Astrocyte (in vitro differentiated cells and primary cell): Measurements from ENCODE around the gene TIMM10B. TPM values are rescaled to one million over a fixed set of nuclear protein-coding genes. Genes with fewer than 3 reads are reported as not detected.

Source experiments
- DNase-seq: peaks from one replicate; pipeline ENCODE4 v3.0.0-alpha.2; 2010; ENCODE audit warnings: low read depth
- FAIRE-seq: peaks from 2 replicates; lab custom pipeline; 2011; peaks lifted over from hg19 to GRCh38; lab: Jason Lieb, UNC
- H2AFZ ChIP-seq: 2 replicates; pipeline ENCODE4 v1.6.0; 2012; ENCODE audit warnings: low read depth, low read length, inconsistent platforms
- H3K27ac ChIP-seq: 2 replicates; pipeline ENCODE4 v1.5.1; 2011; ENCODE audit warnings: low read depth, low read length, inconsistent platforms
- H3K27me3 ChIP-seq: 2 replicates; pipeline ENCODE4 v1.6.0; 2011; ENCODE audit warnings: low read length, inconsistent platforms; ENCODE audit not compliant: insufficient read depth
- H3K36me3 ChIP-seq: 2 replicates; pipeline ENCODE4 v1.5.1; 2011; ENCODE audit warnings: low read length, inconsistent platforms; ENCODE audit not compliant: insufficient read depth
- H3K4me1 ChIP-seq: 2 replicates; pipeline ENCODE4 v1.5.1; 2011; ENCODE audit warnings: low read length, inconsistent platforms; ENCODE audit not compliant: insufficient read depth
- H3K4me2 ChIP-seq: 2 replicates; pipeline ENCODE4 v1.6.0; 2012; ENCODE audit warnings: low read length, inconsistent platforms
- H3K4me3 ChIP-seq: 2 replicates; pipeline ENCODE4 v1.5.1; 2011; ENCODE audit warnings: low read depth, mild to moderate bottlenecking, low read length, inconsistent platforms; ENCODE audit not compliant: insufficient read depth
- H3K79me2 ChIP-seq: 2 replicates; pipeline ENCODE4 v1.6.0; 2012; ENCODE audit warnings: mild to moderate bottlenecking, low read length, inconsistent platforms; ENCODE audit not compliant: insufficient read depth
- H3K9ac ChIP-seq: 2 replicates; pipeline ENCODE4 v1.6.0; 2012; ENCODE audit warnings: mild to moderate bottlenecking, low read length, inconsistent platforms
- H3K9me3 ChIP-seq: 2 replicates; pipeline ENCODE4 v1.5.1; 2012; ENCODE audit warnings: low read depth, mild to moderate bottlenecking, low read length, inconsistent platforms; ENCODE audit not compliant: insufficient read depth
- H4K20me1 ChIP-seq: 2 replicates; pipeline ENCODE4 v1.6.0; 2012; ENCODE audit warnings: low read length, inconsistent platforms; ENCODE audit not compliant: insufficient read depth
- H3K27ac Mint-ChIP-seq: one replicate; pipeline ENCODE4 v1.8.0; 2021; ENCODE audit warnings: mild to moderate bottlenecking, mixed read lengths; ENCODE audit not compliant: unreplicated experiment
- H3K27me3 Mint-ChIP-seq: one replicate; pipeline ENCODE4 v1.8.0; 2021; ENCODE audit warnings: low read depth, mixed read lengths; ENCODE audit not compliant: unreplicated experiment
- H3K36me3 Mint-ChIP-seq: one replicate; pipeline ENCODE4 v1.8.0; 2021; ENCODE audit warnings: low read depth, mixed read lengths; ENCODE audit not compliant: unreplicated experiment
- H3K4me1 Mint-ChIP-seq: one replicate; pipeline ENCODE4 v1.8.0; 2021; ENCODE audit warnings: low read depth, mixed read lengths; ENCODE audit not compliant: unreplicated experiment
- H3K4me3 Mint-ChIP-seq: one replicate; pipeline ENCODE4 v1.8.0; 2021; ENCODE audit warnings: mild to moderate bottlenecking, moderate library complexity, mixed read lengths; ENCODE audit not compliant: unreplicated experiment
- H3K9me3 Mint-ChIP-seq: one replicate; pipeline ENCODE4 v1.8.0; 2021; ENCODE audit warnings: mild to moderate bottlenecking, mixed read lengths; ENCODE audit not compliant: unreplicated experiment
- EZH2 ChIP-seq: IDR thresholded peaks from 2 replicates; pipeline ENCODE4 v1.6.1; 2012; ENCODE audit warnings: mild to moderate bottlenecking, low read length, inconsistent platforms; ENCODE audit not compliant: insufficient read depth
- total RNA-seq: library from RNA; stranded (reverse); gene quantifications from 2 replicates; pipeline ENCODE4 v1.2.1, GENCODE V29; 2021
- TF ChIP-seq, protein P1 (sequence below): IDR thresholded peaks from 2 replicates; pipeline ENCODE4 v1.5.1; 2011; ENCODE audit warnings: low read depth, mild to moderate bottlenecking, inconsistent platforms, low read length, moderate library complexity; ENCODE audit not compliant: insufficient read depth

TIMM10B gene
- total RNA-seq, 1 donor from 2014 or later, result 35.2 TPM

DNA sequence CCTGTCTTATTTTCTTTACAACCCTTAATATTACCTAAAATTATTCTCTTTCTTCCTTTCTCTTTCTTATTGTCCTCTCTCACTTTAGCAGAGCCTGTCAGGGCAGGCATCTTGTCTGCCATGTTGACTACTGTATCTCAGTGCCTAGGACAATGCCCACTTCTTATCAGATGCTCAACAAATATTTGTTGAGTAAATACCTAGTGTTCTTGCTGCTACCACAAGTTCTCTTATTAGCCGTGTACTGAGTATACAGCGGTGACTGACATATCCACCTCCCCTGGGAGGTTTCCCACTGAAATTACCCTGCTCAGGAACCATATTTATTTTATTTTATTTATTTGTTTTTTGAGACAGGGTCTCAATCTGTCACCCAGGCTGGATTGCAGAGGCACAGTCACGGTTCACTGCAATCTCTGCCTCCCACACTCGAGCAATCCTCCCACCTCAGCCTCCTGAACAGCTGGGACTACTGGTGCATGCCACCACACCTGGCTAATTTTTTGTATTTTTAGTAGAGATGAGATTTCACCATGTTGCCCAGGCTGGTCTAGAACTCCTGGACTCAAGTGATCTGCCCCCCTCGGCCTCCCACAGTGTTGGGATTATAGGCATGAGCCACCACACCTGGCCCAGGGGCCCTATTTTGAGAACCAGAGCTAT, 47.2 kb upstream of the TIMM10B start:
- no peaks in the 10 kb centered on the region for H3K79me2 ChIP-seq
- no peak overlapping the region for H3K27ac ChIP-seq
- no peak overlapping the region for H3K27ac Mint-ChIP-seq
- H3K4me2 ChIP-seq, result no peak overlapping the region
- H3K9me3 ChIP-seq, result no peaks in the 10 kb centered on the region
- H3K4me3 Mint-ChIP-seq, result no peak overlapping the region
- no peaks in the 10 kb centered on the region for H3K4me1 ChIP-seq
- H3K9ac ChIP-seq, result no peak overlapping the region
- peaks cover 4% of the 10 kb centered on the region for H3K4me1 Mint-ChIP-seq
- no peaks in the 10 kb centered on the region for H3K36me3 ChIP-seq
- peaks cover 2% of the 10 kb centered on the region for H3K36me3 Mint-ChIP-seq
- no peaks in the 10 kb centered on the region for H3K9me3 Mint-ChIP-seq
- no peak for FAIRE-seq
- TF ChIP-seq, protein P1, sequence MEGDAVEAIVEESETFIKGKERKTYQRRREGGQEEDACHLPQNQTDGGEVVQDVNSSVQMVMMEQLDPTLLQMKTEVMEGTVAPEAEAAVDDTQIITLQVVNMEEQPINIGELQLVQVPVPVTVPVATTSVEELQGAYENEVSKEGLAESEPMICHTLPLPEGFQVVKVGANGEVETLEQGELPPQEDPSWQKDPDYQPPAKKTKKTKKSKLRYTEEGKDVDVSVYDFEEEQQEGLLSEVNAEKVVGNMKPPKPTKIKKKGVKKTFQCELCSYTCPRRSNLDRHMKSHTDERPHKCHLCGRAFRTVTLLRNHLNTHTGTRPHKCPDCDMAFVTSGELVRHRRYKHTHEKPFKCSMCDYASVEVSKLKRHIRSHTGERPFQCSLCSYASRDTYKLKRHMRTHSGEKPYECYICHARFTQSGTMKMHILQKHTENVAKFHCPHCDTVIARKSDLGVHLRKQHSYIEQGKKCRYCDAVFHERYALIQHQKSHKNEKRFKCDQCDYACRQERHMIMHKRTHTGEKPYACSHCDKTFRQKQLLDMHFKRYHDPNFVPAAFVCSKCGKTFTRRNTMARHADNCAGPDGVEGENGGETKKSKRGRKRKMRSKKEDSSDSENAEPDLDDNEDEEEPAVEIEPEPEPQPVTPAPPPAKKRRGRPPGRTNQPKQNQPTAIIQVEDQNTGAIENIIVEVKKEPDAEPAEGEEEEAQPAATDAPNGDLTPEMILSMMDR, result no peak
- TF ChIP-seq EZH2, result no peak
- no peaks in the 10 kb centered on the region for H4K20me1 ChIP-seq
- no peak overlapping the region for H3K4me3 ChIP-seq
- no peaks in the 10 kb centered on the region for H3K27me3 ChIP-seq
- DNase-seq, result no peak
- H2AFZ ChIP-seq, result no peak overlapping the region
- peaks cover 8% of the 10 kb centered on the region for H3K27me3 Mint-ChIP-seq

DNA sequence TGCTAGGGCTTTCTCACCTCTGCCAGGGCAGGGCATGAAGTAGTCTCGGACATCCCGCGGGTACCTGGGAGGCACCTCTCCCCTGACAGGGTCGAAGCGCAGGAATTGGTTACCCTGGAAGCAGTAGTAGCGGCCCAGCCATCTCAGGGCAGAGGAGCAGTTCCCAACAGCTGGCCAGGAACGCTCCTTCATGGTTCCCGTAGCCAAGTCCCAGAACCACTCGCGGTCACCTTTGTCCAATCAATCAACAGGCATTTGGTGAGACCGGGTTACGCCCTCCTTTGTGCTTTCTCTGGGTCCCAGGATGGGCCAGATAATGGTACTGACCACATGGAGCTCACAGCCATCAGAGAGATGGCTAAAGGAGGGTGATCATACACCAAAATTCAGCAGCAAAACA, 43.9 kb upstream of the TIMM10B start:
- Mint-ChIP-seq H3K36me3 (peaks cover 2% of the 10 kb centered on the region), H3K4me1 (peaks cover 6% of the 10 kb centered on the region), H3K27me3 (peaks cover 6% of the 10 kb centered on the region), H3K9me3 (no peaks in the 10 kb centered on the region), H3K4me3 (no peak overlapping the region), H3K27ac (no peak overlapping the region)
- no peak overlapping the region for H3K4me2 ChIP-seq
- H3K9me3 ChIP-seq, result no peaks in the 10 kb centered on the region
- no peak for DNase-seq
- H3K27me3 ChIP-seq, result no peaks in the 10 kb centered on the region
- no peaks in the 10 kb centered on the region for H3K4me1 ChIP-seq
- H4K20me1 ChIP-seq, result no peaks in the 10 kb centered on the region
- no peak overlapping the region for H3K4me3 ChIP-seq
- H3K9ac ChIP-seq, result no peak overlapping the region
- no peaks in the 10 kb centered on the region for H3K79me2 ChIP-seq
- no peak for FAIRE-seq
- TF ChIP-seq EZH2, result no peak
- TF ChIP-seq, protein P1, result no peak
- H3K36me3 ChIP-seq, result no peaks in the 10 kb centered on the region
- no peak overlapping the region for H3K27ac ChIP-seq
- H2AFZ ChIP-seq, result no peak overlapping the region

DNA sequence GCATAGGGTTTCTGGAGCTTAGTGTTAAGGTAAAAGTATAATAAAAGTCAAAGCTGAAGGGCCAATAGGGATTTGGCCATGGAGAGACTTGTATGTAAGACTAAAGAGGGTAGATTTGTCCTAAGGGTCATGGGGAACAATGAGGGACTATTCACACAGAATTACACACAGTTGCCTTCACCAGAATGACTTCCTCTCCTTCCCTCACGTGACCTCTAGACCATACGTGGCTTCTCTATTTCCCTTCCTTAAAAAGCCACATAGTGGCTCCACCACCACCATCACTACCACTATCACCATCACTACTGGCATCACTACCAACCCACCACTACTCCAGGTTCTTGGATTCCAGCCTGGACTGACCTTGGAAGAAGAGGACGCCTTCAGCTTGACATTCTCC, 43.3 kb upstream of the TIMM10B start:
- Histone ChIP-seq H3K4me1 (no peaks in the 10 kb centered on the region), H3K79me2 (no peaks in the 10 kb centered on the region), H3K27me3 (no peaks in the 10 kb centered on the region), H2AFZ (no peak overlapping the region), H3K4me2 (no peak overlapping the region), H3K36me3 (no peaks in the 10 kb centered on the region), H3K9me3 (no peaks in the 10 kb centered on the region), H3K4me3 (no peak overlapping the region), H4K20me1 (no peaks in the 10 kb centered on the region), H3K9ac (no peak overlapping the region), H3K27ac (no peak overlapping the region)
- no peak for DNase-seq
- TF ChIP-seq EZH2, result no peak
- TF ChIP-seq, protein P1, result no peak
- no peak overlapping the region for H3K27ac Mint-ChIP-seq
- H3K4me3 Mint-ChIP-seq, result no peak overlapping the region
- H3K36me3 Mint-ChIP-seq, result peaks cover 2% of the 10 kb centered on the region
- H3K9me3 Mint-ChIP-seq, result no peaks in the 10 kb centered on the region
- FAIRE-seq, result no peak
- peaks cover 6% of the 10 kb centered on the region for H3K4me1 Mint-ChIP-seq
- peaks cover 6% of the 10 kb centered on the region for H3K27me3 Mint-ChIP-seq
